Upper lobe of right lung (tissue), 1 donor: ENCODE data around the gene CRKL. TPM values are rescaled to one million over a fixed set of nuclear protein-coding genes. Genes with fewer than 3 reads are reported as not detected.
A peak's percentile ranks its signal among the peaks of the same experiment; 100 is the strongest.

Experiments used
- ATAC-seq: fragments of 200-7000 bp; cut with Tn5 transposase; one replicate; pipeline ENCODE4 v1.9.1; 2020; ENCODE audit warnings: mild to moderate bottlenecking, moderate library complexity
- DNase-seq: peaks from one replicate; pipeline ENCODE4 v3.0.0-alpha.2; 2020
- H3K27ac ChIP-seq: fragments of 200-600 bp; one replicate; pipeline ENCODE4 v1.8.0; 2022
- H3K27me3 ChIP-seq: fragments of 200-600 bp; one replicate; pipeline ENCODE4 v1.8.0; 2022; ENCODE audit warnings: mild to moderate bottlenecking
- H3K36me3 ChIP-seq: fragments of 200-600 bp; one replicate; pipeline ENCODE4 v1.8.0; 2022
- H3K4me1 ChIP-seq: fragments of 200-600 bp; one replicate; pipeline ENCODE4 v1.8.0; 2022
- H3K4me3 ChIP-seq: fragments of 200-600 bp; one replicate; pipeline ENCODE4 v1.8.0; 2022; ENCODE audit warnings: mild to moderate bottlenecking
- H3K9me3 ChIP-seq: fragments of 200-600 bp; one replicate; pipeline ENCODE4 v1.8.0; 2022
- CTCF ChIP-seq: fragments of 200-600 bp; IDR thresholded peaks from one replicate; pipeline ENCODE4 v1.8.0; 2022; ENCODE audit warnings: antibody characterized with exemption
- intact Hi-C: fragments of 100-400 bp; cut with DNase I; formaldehyde crosslinking; loops from one replicate; pipeline ENCODE4 v1.11.0; 2022
- total RNA-seq: library from RNA; stranded (reverse); fragmentation: NEBNext Ultra II Directional; extraction: Animal tissue kit (Norgen Biotek cat#: 25700); gene quantifications from one replicate; pipeline ENCODE4 v1.2.1, GENCODE V29; 2021
- donor health status: DM: no; HTN: yes; CAD: no; lungs with severe emphysema.

CRKL gene
- total RNA-seq, 1 donor from 2014 or later = 60.8 TPM

- intact Hi-C loops = no loop called here
- H3K4me1 ChIP-seq = peaks cover 27% of the 10 kb centered on the region
- no peaks in the 10 kb centered on the region for H3K9me3 ChIP-seq
- no peak overlapping the region for H3K27ac ChIP-seq
- peaks cover 39% of the 10 kb centered on the region for H3K36me3 ChIP-seq
- ATAC-seq (no peak), DNase-seq (no peak)
- H3K4me3 ChIP-seq = no peak overlapping the region
- TF ChIP-seq CTCF = no peak
- no peaks in the 10 kb centered on the region for H3K27me3 ChIP-seq
Measured at GRCh38 chr22:20948450-20948849, 31.2 kb downstream of the CRKL start.

GRCh38 chr22:20948989-20949388, 31.8 kb downstream of the CRKL start:
- Histone ChIP-seq H3K4me1 (peaks cover 24% of the 10 kb centered on the region), H3K4me3 (no peak overlapping the region), H3K27me3 (no peaks in the 10 kb centered on the region), H3K27ac (no peak overlapping the region), H3K36me3 (peaks cover 39% of the 10 kb centered on the region), H3K9me3 (no peaks in the 10 kb centered on the region)
- TF ChIP-seq CTCF = no peak
- intact Hi-C loops = no loop called here
- ATAC-seq (no peak), DNase-seq (no peak)

- TF ChIP-seq CTCF = no peak
- H3K36me3 ChIP-seq = peaks cover 39% of the 10 kb centered on the region
- H3K27me3 ChIP-seq = no peaks in the 10 kb centered on the region
- no peak for DNase-seq
- H3K4me1 ChIP-seq = peaks cover 21% of the 10 kb centered on the region
- no peaks in the 10 kb centered on the region for H3K9me3 ChIP-seq
- H3K4me3 ChIP-seq = no peak overlapping the region
- intact Hi-C loops = no loop called here
- no peak overlapping the region for H3K27ac ChIP-seq
- no peak for ATAC-seq
Measured at GRCh38 chr22:20949698-20950183, 32.5 kb downstream of the CRKL start.

- Histone ChIP-seq H3K4me3 (no peak overlapping the region), H3K36me3 (peaks cover 39% of the 10 kb centered on the region), H3K4me1 (peaks cover 10% of the 10 kb centered on the region), H3K27me3 (no peaks in the 10 kb centered on the region), H3K27ac (peak overlapping the region; percentile 20), H3K9me3 (no peaks in the 10 kb centered on the region)
- DNase-seq (no peak), ATAC-seq (no peak)
- intact Hi-C loops = no loop called here
- no peak for TF ChIP-seq CTCF
Measured at GRCh38 chr22:20951151-20951931, 34.1 kb downstream of the CRKL start.

GRCh38 chr22:20951932-20952380, 34.7 kb downstream of the CRKL start:
- DNase-seq = no peak
- no peaks in the 10 kb centered on the region for H3K27me3 ChIP-seq
- H3K9me3 ChIP-seq = no peaks in the 10 kb centered on the region
- intact Hi-C loops = no loop called here
- no peak for ATAC-seq
- peaks cover 39% of the 10 kb centered on the region for H3K36me3 ChIP-seq
- TF ChIP-seq CTCF = no peak
- H3K4me1 ChIP-seq = peaks cover 8% of the 10 kb centered on the region
- H3K27ac ChIP-seq = no peak overlapping the region
- H3K4me3 ChIP-seq = no peak overlapping the region
